ENCODE results near the gene DLG1.

DLG1 gene

DNA sequence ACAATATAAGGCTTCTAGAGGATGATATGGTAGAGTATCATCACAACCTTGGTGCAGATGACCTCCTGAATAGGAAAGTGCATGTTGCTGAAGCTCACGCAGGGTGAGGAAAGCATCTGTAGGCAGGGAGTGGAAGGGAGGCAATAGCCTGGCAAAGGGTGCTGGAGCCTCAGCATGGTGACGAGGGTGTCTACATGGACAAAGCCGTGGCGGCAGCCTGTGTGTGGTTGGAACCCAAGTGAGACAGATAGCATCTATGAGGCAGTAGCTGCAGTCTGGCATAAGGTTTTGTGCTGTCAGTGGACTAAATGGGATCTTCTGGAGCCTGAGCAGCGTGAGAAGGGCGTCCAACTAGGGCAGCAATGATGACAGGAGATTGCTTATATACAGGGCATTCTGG lies 132.5 kb downstream of the DLG1 start:
- TF ChIP-seq, protein P1, sequence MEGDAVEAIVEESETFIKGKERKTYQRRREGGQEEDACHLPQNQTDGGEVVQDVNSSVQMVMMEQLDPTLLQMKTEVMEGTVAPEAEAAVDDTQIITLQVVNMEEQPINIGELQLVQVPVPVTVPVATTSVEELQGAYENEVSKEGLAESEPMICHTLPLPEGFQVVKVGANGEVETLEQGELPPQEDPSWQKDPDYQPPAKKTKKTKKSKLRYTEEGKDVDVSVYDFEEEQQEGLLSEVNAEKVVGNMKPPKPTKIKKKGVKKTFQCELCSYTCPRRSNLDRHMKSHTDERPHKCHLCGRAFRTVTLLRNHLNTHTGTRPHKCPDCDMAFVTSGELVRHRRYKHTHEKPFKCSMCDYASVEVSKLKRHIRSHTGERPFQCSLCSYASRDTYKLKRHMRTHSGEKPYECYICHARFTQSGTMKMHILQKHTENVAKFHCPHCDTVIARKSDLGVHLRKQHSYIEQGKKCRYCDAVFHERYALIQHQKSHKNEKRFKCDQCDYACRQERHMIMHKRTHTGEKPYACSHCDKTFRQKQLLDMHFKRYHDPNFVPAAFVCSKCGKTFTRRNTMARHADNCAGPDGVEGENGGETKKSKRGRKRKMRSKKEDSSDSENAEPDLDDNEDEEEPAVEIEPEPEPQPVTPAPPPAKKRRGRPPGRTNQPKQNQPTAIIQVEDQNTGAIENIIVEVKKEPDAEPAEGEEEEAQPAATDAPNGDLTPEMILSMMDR (IDR thresholded peaks at IDR 0.05; ENCODE audit: low read depth, low read length), result peak; percentile 15; the same call in 1 of the 2 replicates
- Histone ChIP-seq H3K9me3 (no peaks in the 10 kb centered on the region), H3K36me3 (peaks cover 13% of the 10 kb centered on the region)

DNA sequence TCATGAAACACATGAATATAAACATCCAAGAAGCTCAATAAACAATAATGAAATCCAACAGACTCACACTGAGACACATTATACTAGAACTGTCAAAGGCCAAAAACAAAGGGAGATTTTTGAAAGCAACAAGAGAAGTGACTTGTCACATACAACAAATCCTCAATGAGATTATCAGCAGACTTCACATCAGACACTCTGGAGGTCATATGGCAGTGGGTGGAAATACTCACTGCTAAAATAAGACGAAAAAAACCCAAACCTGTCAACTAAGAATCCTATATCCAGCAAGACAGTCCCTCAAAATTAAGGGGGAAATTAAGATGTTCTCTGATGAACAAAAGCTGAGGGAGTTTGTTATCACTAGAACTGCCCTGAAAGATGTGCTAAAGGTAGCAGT lies 143.4 kb downstream of the DLG1 start:
- DNase-seq, result no peak
- H3K4me3 ChIP-seq (ENCODE audit: low read depth, low read length), result no peak overlapping the region
- peaks cover 8% of the 10 kb centered on the region for H3K4me1 ChIP-seq
- H3K27me3 ChIP-seq, result no peaks in the 10 kb centered on the region
- peaks cover 5% of the 10 kb centered on the region for H3K9me3 ChIP-seq
- TF ChIP-seq, protein P1 (IDR thresholded peaks at IDR 0.05; ENCODE audit: low read depth, low read length), result no peak
- peaks cover 49% of the 10 kb centered on the region for H3K36me3 ChIP-seq

More for the DNA sequence above, 132.5 kb downstream of the DLG1 start:
- no peak overlapping the region for H3K4me3 ChIP-seq (ENCODE audit: low read depth, low read length)
- H3K27me3 ChIP-seq, result no peaks in the 10 kb centered on the region
- H3K4me1 ChIP-seq, result peaks cover 52% of the 10 kb centered on the region
- DNase-seq, result peak; percentile 93

DNA sequence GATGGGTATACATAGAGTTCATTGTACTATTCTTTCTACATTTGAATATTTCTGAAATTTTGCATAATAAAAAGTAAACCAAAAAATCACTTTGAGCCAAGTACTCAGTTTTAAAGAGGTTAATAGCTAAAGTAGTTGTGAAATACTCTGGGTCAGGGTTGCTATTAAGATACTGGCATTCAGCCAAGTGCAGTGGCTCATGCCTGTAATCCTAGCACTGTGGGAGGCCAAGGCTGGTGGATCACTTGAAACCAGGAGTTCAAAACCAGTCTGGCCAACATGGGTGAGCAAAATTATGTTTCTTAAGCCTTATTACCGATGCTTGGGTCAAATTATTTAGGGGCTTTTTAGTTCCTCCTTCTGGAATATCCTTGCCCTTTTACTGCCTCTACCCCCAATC lies 146.8 kb downstream of the DLG1 start:
- Histone ChIP-seq H3K27me3 (no peaks in the 10 kb centered on the region), H3K4me3 (ENCODE audit: low read depth, low read length) (no peak overlapping the region), H3K9me3 (peaks cover under 1% of the 10 kb centered on the region; the same call in 1 of the 2 replicates), H3K4me1 (peaks cover 6% of the 10 kb centered on the region), H3K36me3 (peaks cover 45% of the 10 kb centered on the region)
- TF ChIP-seq, protein P1 (IDR thresholded peaks at IDR 0.05; ENCODE audit: low read depth, low read length), result no peak
- DNase-seq, result peak; percentile 23

DNA sequence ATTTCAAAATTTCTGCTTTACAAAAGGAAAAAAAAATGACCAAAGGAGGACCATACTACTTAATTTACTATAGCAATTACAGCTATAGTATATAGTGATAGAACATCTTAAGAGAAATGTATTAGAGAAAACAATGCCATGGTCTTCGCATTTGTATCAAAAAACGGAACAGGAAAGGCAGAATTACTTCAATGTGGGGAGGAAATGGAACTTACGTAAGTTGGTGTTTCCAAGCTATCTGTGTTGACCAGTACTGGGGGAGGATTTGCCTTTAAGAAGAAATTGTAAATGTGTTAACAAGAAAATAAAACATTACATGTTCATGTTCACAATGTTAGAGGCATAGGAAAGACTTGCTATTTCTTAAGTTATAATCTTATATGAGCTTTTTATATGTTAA lies 148.9 kb downstream of the DLG1 start:
- Histone ChIP-seq H3K4me1 (peaks cover 10% of the 10 kb centered on the region), H3K36me3 (peaks cover 26% of the 10 kb centered on the region), H3K4me3 (ENCODE audit: low read depth, low read length) (no peak overlapping the region), H3K9me3 (no peaks in the 10 kb centered on the region), H3K27me3 (no peaks in the 10 kb centered on the region)
- TF ChIP-seq, protein P1 (IDR thresholded peaks at IDR 0.05; ENCODE audit: low read depth, low read length), result no peak
- DNase-seq, result no peak

DNA sequence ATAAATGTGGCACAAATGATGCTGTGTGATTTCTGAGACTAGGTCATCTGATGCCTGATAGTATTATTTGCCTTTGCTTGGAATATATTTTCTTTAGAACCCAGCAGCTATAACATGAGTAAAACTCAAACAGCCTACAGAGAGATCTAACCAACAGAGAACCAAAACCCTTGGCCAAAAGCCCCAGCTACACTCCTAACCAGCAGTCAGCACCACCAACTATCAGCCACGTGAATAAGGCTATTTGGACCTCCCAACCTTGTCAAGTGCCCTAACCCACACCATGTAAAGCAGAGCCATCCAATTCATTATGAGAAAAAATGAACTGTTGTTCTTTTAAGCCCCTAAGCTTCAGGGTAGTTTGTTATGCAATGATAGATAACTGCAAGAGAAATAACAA lies 154.2 kb downstream of the DLG1 start:
- Histone ChIP-seq H3K4me1 (peaks cover 4% of the 10 kb centered on the region; the same call in 1 of the 2 replicates), H3K27me3 (no peaks in the 10 kb centered on the region)

DNA sequence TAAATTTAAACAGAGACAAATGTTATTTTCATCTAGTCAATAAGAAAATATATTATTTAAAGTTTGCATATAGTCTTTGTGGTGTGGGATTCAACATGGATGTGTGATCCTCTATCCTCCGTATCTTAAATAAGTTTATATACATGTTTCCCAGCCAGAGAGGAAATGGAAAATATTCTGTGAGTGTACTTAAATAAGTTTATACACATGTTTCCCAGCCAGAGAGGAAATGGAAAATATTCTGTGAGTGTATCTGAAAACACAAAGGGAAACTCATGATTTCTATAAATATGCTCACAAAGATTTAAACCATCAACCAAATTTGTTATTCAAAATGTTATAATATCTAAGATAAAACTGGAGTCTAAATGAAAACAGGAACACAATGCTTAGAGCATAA lies 158.8 kb downstream of the DLG1 start:
- H3K4me3 ChIP-seq (ENCODE audit: low read depth, low read length), result no peak overlapping the region
- no peaks in the 10 kb centered on the region for H3K27me3 ChIP-seq
- no peak for DNase-seq
- peaks cover 3% of the 10 kb centered on the region; the same call in 1 of the 2 replicates for H3K9me3 ChIP-seq
- TF ChIP-seq, protein P1 (IDR thresholded peaks at IDR 0.05; ENCODE audit: low read depth, low read length), result no peak
- H3K4me1 ChIP-seq, result peaks cover 5% of the 10 kb centered on the region; the same call in 1 of the 2 replicates
- H3K36me3 ChIP-seq, result peaks cover 71% of the 10 kb centered on the region

More for the DNA sequence above, 154.2 kb downstream of the DLG1 start:
- Histone ChIP-seq H3K4me3 (ENCODE audit: low read depth, low read length) (no peak overlapping the region), H3K9me3 (no peaks in the 10 kb centered on the region), H3K36me3 (peaks cover 39% of the 10 kb centered on the region)
- DNase-seq, result no peak
- TF ChIP-seq, protein P1 (IDR thresholded peaks at IDR 0.05; ENCODE audit: low read depth, low read length), result no peak
